Adrenal gland (tissue), 12 donors: Measurements from ENCODE around the gene STPG1. TPM values are rescaled to one million over a fixed set of nuclear protein-coding genes. Genes with fewer than 3 reads are reported as not detected.

Source experiments
- DNase-seq, 7 donors: peaks; one replicate each; pipeline ENCODE4 v3.0.0-alpha.2; 2019 to 2020
- H3K27ac ChIP-seq, 5 donors: fragments of 200-600 bp; sonication (generic) in 4 of 5; 1 replicate in 3 of 5; 2 replicates in 2 of 5; pipeline versions ENCODE4 v1.5.1 to v1.8.0; 2016 to 2020; ENCODE audit warnings: mild to moderate bottlenecking in 1 of 5
- H3K27me3 ChIP-seq: fragments of 200-600 bp; 2 replicates; pipeline ENCODE4 v1.8.0; 2021
- H3K36me3 ChIP-seq, 2 donors: fragments of 200-600 bp; replicated peaks in 1 of 2; 1 replicate in 1 of 2; 2 replicates in 1 of 2; pipeline versions ENCODE4 v1.5.1 to v1.8.0; 2018 to 2022
- H3K4me1 ChIP-seq, 2 donors: fragments of 200-600 bp; replicated peaks in 1 of 2; 1 replicate in 1 of 2; 2 replicates in 1 of 2; pipeline versions ENCODE4 v1.5.1 to v1.8.0; 2018 to 2021
- H3K4me3 ChIP-seq, 4 donors: fragments of 200-600 bp; sonication (generic) in 3 of 4; one replicate each; pipeline ENCODE4 v1.5.1; 2016 to 2018
- H3K9me3 ChIP-seq, 3 donors: fragments of 200-600 bp; sonication (generic) in 1 of 3; replicated peaks in 1 of 3; 1 replicate in 2 of 3; 2 replicates in 1 of 3; pipeline versions ENCODE4 v1.5.1 to v1.8.0; 2016 to 2021
- CTCF ChIP-seq, 6 experiments: fragments of 450-650 bp in 4 of 6; fragments of 200-600 bp in 2 of 6; sonication (generic) in 1 of 6; IDR thresholded peaks; 1 replicate in 5 of 6; 2 replicates in 1 of 6; pipeline versions ENCODE4 v1.5.1 to v1.8.0; 2016 to 2021; ENCODE audit warnings: antibody characterized with exemption in 6 of 6, mild to moderate bottlenecking in 2 of 6, moderate library complexity in 1 of 6
- POLR2A ChIP-seq, 2 donors: fragments of 450-650 bp; IDR thresholded peaks; one replicate each; pipeline ENCODE4 v1.6.1; 2017; ENCODE audit warnings: antibody characterized with exemption in 2 of 2, mild to moderate bottlenecking in 2 of 2, moderate library complexity in 1 of 2
- WGBS, 4 donors: extraction: QIAGEN DNeasy Blood & Tissue Kit in 2 of 4; methylation state at CpG; one replicate each; pipeline versions ENCODE4 v1.1.5 to v1.1.7; 2013 to 2017; 5-methylcytosine and 5-hydroxymethylcytosine counted together
- intact Hi-C, 2 donors: fragments of 100-400 bp; cut with DNase I; formaldehyde crosslinking; loops; one replicate each; pipeline versions ENCODE4 v1.14.1 to v1.15.0; 2022 to 2023
- polyA plus RNA-seq, 3 donors: library from polyadenylated mRNA; stranded (reverse); fragments of 200-250 nt in 2 of 3; fragments of 350-450 nt in 1 of 3; fragmentation: Illumina TruSeq in 1 of 3; extraction: RNeasy Lipid Tissue Mini Kit (QIAGEN cat#74804) in 1 of 3; gene quantifications; one replicate each; pipeline ENCODE4 v1.2.3, GENCODE V29; 2013 to 2014
- total RNA-seq, 9 donors: library from RNA; depleted of rRNA in 4 of 9; stranded (reverse); fragments of >200 nt in 4 of 9; fragments of 120-200 nt in 1 of 9; fragmentation: NEBNext Ultra II Directional in 1 of 9; extraction: Animal tissue kit (Norgen Biotek cat#: 25700) in 1 of 9; gene quantifications; one replicate each; pipeline versions ENCODE4 v1.1.0 to v1.2.4, GENCODE V29; 2013 to 2023
- donor health status: healthy with polysubstance abuse.
- donor health status: Bipolar disorder and iron deficiency.
- donor health status: DM: yes; HTN: yes; CAD: no.
- donor health status: DM: no; HTN: no; CAD: no.
- donor health status: DM: no; HTN: no; CAD: no.
- donor health status: DM: yes; HTN: yes; CAD: no.

STPG1 gene
- total and polyA plus RNA-seq, 12 donors = 2.1 to 8.9 (median 5.7) TPM

DNA sequence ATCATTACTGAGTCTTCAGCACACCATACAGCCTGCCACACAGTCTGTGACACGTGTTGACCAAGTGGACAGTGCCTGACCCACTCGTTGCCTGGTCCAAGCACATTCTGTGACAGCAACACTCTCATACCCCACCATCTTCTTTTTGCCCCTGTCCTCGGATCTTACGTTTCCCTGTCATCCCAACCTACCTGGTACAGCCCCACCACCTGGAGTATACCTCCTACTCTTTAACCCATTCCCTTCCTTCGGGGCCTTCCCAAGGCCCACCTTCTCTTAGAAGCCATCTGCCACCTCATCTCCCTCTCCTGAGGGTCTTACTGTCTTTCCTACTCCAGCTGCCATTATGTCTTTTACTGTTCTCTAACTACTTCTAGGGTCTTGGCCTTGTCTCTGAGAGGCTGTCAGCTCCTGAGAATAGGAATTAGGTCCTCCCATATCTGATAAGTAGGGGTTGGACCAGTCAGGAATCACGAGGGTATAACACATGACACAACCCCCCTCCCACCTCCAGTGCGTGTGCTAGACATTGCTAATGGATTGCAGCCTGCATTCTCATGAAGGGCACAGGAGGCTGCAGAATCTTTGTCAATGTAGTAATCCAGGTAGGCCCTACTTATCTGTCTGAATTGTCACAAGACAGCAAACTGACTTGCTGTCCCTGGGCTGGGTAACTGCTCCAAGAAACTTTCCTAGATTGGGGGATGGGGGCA is 81.5 kb downstream of the STPG1 start:
- no peak for TF ChIP-seq CTCF (IDR thresholded peaks at IDR 0.05)
- no peak for TF ChIP-seq POLR2A (IDR thresholded peaks at IDR 0.05)
- WGBS, 4 donors = 81 to 89% (median 84%) methylated on average over 7 of the region's 7 CpGs
- intact Hi-C loops = no loop called here

DNA sequence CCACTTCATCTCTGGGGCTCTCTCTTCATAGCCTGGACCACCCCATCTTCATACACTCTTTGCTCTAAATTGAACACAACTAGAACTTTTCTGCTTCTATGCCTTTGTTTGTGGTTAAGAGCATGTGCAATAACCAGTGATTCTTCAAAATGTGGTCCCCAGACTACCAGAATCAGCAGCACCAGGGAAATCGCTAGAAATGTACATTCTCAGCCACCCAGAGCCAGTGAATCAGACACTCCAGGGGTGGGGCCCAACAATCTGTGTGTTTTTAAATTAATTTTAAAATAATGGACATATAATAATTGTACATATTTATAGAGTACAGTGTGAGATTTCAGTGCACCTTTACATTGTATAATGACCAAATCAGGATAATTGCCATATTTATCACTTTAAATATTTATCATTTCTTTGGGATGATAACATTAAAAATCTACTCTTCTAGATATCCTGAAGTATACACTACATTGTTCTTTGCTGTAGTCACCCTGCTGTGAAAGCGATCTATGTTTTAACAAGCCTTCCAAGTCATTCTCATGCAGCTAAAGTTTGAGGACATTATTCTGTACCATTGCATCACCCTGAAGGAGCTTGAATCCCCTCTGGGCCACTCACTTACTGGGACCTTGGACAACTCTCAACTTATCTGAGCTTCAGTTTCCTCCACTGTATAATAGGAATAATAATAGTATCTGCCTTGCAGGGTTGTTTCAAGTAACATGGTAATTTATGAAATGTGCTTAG is 83.6 kb downstream of the STPG1 start:
- no peak for TF ChIP-seq CTCF (IDR thresholded peaks at IDR 0.05)
- no peak for TF ChIP-seq POLR2A (IDR thresholded peaks at IDR 0.05)
- intact Hi-C loops = no loop called here

More for the DNA sequence above, 81.5 kb downstream of the STPG1 start:
- H3K4me1 ChIP-seq = no peaks in the 10 kb centered on the region
- no peak overlapping the region for H3K4me3 ChIP-seq
- H3K9me3 ChIP-seq = no peaks in the 10 kb centered on the region
- no peaks in the 10 kb centered on the region for H3K27me3 ChIP-seq
- no peaks in the 10 kb centered on the region for H3K36me3 ChIP-seq
- no peak for DNase-seq
- H3K27ac ChIP-seq = no peak overlapping the region

GRCh38 chr1:24329331-24329730 is 84.3 kb downstream of the STPG1 start:
- 78 to 95% (median 89%) methylated on average over 9 of the region's 9 CpGs for WGBS, 4 donors
- intact Hi-C loops = no loop called here

More for the DNA sequence above, 83.6 kb downstream of the STPG1 start:
- 88 to 92% (median 89%) methylated on average over 2 of the region's 2 CpGs for WGBS, 4 donors
- Histone ChIP-seq H3K4me1 (no peaks in the 10 kb centered on the region), H3K27me3 (no peaks in the 10 kb centered on the region), H3K9me3 (no peaks in the 10 kb centered on the region), H3K27ac (no peak overlapping the region), H3K36me3 (no peaks in the 10 kb centered on the region), H3K4me3 (no peak overlapping the region)
- DNase-seq = no peak

More at GRCh38 chr1:24329331-24329730, 84.3 kb downstream of the STPG1 start:
- no peak for DNase-seq
- H3K4me3 ChIP-seq = no peak overlapping the region
- TF ChIP-seq CTCF (IDR thresholded peaks at IDR 0.05) (no peak), POLR2A (IDR thresholded peaks at IDR 0.05) (no peak)
- H3K9me3 ChIP-seq = no peaks in the 10 kb centered on the region
- H3K36me3 ChIP-seq = no peaks in the 10 kb centered on the region
- no peak overlapping the region for H3K27ac ChIP-seq
- no peaks in the 10 kb centered on the region for H3K27me3 ChIP-seq
- no peaks in the 10 kb centered on the region for H3K4me1 ChIP-seq
